ENCODE measurements around the gene NOX3. TPM values are rescaled to one million over a fixed set of nuclear protein-coding genes. Genes with fewer than 3 reads are reported as not detected.
"Not testable (repeated sequence)": the region's sequence is repeated elsewhere in the genome, so short reads cannot be mapped to it uniquely, and the experiment has no call there.

The NOX3 gene
- total RNA-seq, 1 experiment from 2014 or later = not detected

GRCh38 chr6:155486721-155487294 lies 31.2 kb upstream of the NOX3 start:
- no peak for DNase-seq
- H3K36me3 ChIP-seq = no peaks in the 10 kb centered on the region
- H3K4me3 ChIP-seq = no peak overlapping the region
- no peaks in the 10 kb centered on the region for H3K9me3 ChIP-seq (replicated peaks)
- no peak overlapping the region for H3K27ac ChIP-seq
- no peaks in the 10 kb centered on the region; the same call in 1 of the 2 replicates for H3K27me3 ChIP-seq
- H3K4me1 ChIP-seq = no peaks in the 10 kb centered on the region

- Histone ChIP-seq H3K27me3 (no peaks in the 10 kb centered on the region; the same call in 1 of the 2 replicates), H3K27ac (no peak overlapping the region), H3K36me3 (no peaks in the 10 kb centered on the region), H3K4me3 (no peak overlapping the region), H3K9me3 (replicated peaks) (no peaks in the 10 kb centered on the region), H3K4me1 (no peaks in the 10 kb centered on the region)
- no peak for DNase-seq
Measured at GRCh38 chr6:155485756-155486155, 30.1 kb upstream of the NOX3 start.

- H3K36me3 ChIP-seq = no peaks in the 10 kb centered on the region
- DNase-seq = no peak
Measured at GRCh38 chr6:155483858-155484257, 28.2 kb upstream of the NOX3 start.

GRCh38 chr6:155481215-155481614 lies 25.6 kb upstream of the NOX3 start:
- DNase-seq = no peak
- H3K27ac ChIP-seq = no peak overlapping the region
- no peaks in the 10 kb centered on the region for H3K9me3 ChIP-seq (replicated peaks)
- H3K4me3 ChIP-seq = no peak overlapping the region
- H3K4me1 ChIP-seq = no peaks in the 10 kb centered on the region
- H3K36me3 ChIP-seq = no peaks in the 10 kb centered on the region
- no peaks in the 10 kb centered on the region for H3K27me3 ChIP-seq

More at GRCh38 chr6:155483858-155484257, 28.2 kb upstream of the NOX3 start:
- H3K9me3 ChIP-seq (replicated peaks) = no peaks in the 10 kb centered on the region
- H3K4me3 ChIP-seq = no peak overlapping the region
- H3K27ac ChIP-seq = no peak overlapping the region
- H3K27me3 ChIP-seq = no peaks in the 10 kb centered on the region; the same call in 1 of the 2 replicates
- H3K4me1 ChIP-seq = no peaks in the 10 kb centered on the region

GRCh38 chr6:155473741-155474140 lies 18.1 kb upstream of the NOX3 start:
- no peak for DNase-seq
- no peaks in the 10 kb centered on the region for H3K9me3 ChIP-seq (replicated peaks)
- H3K27ac ChIP-seq = no peak overlapping the region
- no peak overlapping the region for H3K4me3 ChIP-seq
- no peaks in the 10 kb centered on the region for H3K4me1 ChIP-seq
- no peaks in the 10 kb centered on the region for H3K36me3 ChIP-seq
- H3K27me3 ChIP-seq = no peaks in the 10 kb centered on the region

- no peak overlapping the region for H3K4me3 ChIP-seq
- no peaks in the 10 kb centered on the region for H3K4me1 ChIP-seq
- H3K27ac ChIP-seq = no peak overlapping the region
- H3K27me3 ChIP-seq = no peaks in the 10 kb centered on the region
- H3K36me3 ChIP-seq = no peaks in the 10 kb centered on the region
- no peaks in the 10 kb centered on the region for H3K9me3 ChIP-seq (replicated peaks)
- no peak for DNase-seq
Measured at GRCh38 chr6:155472886-155473285, 17.2 kb upstream of the NOX3 start.

- H3K36me3 ChIP-seq; H3K9me3 ChIP-seq (replicated peaks); H3K27ac ChIP-seq; H3K27me3 ChIP-seq; DNase-seq; H3K4me3 ChIP-seq; H3K4me1 ChIP-seq: not testable (repeated sequence)
Measured at GRCh38 chr6:155470979-155471616, 15.5 kb upstream of the NOX3 start.

- DNase-seq; H3K27me3 ChIP-seq; H3K9me3 ChIP-seq (replicated peaks); H3K4me3 ChIP-seq; H3K36me3 ChIP-seq; H3K27ac ChIP-seq; H3K4me1 ChIP-seq: not testable (repeated sequence)
Measured at GRCh38 chr6:155468543-155468942, 12.9 kb upstream of the NOX3 start.

GRCh38 chr6:155466539-155466938 lies 10.9 kb upstream of the NOX3 start:
- Histone ChIP-seq H3K4me3 (no peak overlapping the region), H3K4me1 (no peaks in the 10 kb centered on the region), H3K27ac (no peak overlapping the region), H3K27me3 (no peaks in the 10 kb centered on the region), H3K36me3 (no peaks in the 10 kb centered on the region), H3K9me3 (replicated peaks) (no peaks in the 10 kb centered on the region)
- DNase-seq = no peak

GRCh38 chr6:155461556-155461955 lies 5.9 kb upstream of the NOX3 start:
- no peak for DNase-seq
- Histone ChIP-seq H3K9me3 (replicated peaks) (no peaks in the 10 kb centered on the region), H3K4me3 (no peak overlapping the region), H3K27me3 (no peaks in the 10 kb centered on the region), H3K4me1 (no peaks in the 10 kb centered on the region), H3K27ac (no peak overlapping the region), H3K36me3 (no peaks in the 10 kb centered on the region)

- no peaks in the 10 kb centered on the region for H3K27me3 ChIP-seq
- no peaks in the 10 kb centered on the region for H3K4me1 ChIP-seq
- H3K36me3 ChIP-seq = no peaks in the 10 kb centered on the region
- no peaks in the 10 kb centered on the region for H3K9me3 ChIP-seq (replicated peaks)
- no peak for DNase-seq
- H3K4me3 ChIP-seq = no peak overlapping the region
- no peak overlapping the region for H3K27ac ChIP-seq
Measured at GRCh38 chr6:155454471-155454870, 1.2 kb downstream of the NOX3 start.

GRCh38 chr6:155454008-155454407 lies 1.6 kb downstream of the NOX3 start:
- no peak for DNase-seq
- Histone ChIP-seq H3K4me1 (no peaks in the 10 kb centered on the region), H3K9me3 (replicated peaks) (no peaks in the 10 kb centered on the region), H3K4me3 (no peak overlapping the region), H3K27ac (no peak overlapping the region), H3K27me3 (no peaks in the 10 kb centered on the region), H3K36me3 (no peaks in the 10 kb centered on the region)

- no peak for DNase-seq
- no peak overlapping the region for H3K27ac ChIP-seq
- H3K27me3 ChIP-seq = no peaks in the 10 kb centered on the region
- H3K4me1 ChIP-seq = no peaks in the 10 kb centered on the region
- H3K9me3 ChIP-seq (replicated peaks) = no peaks in the 10 kb centered on the region
- no peaks in the 10 kb centered on the region for H3K36me3 ChIP-seq
- no peak overlapping the region for H3K4me3 ChIP-seq
Measured at GRCh38 chr6:155452576-155452975, 3.1 kb downstream of the NOX3 start.

- not testable (repeated sequence) for H3K27ac ChIP-seq; H3K36me3 ChIP-seq; H3K4me3 ChIP-seq; H3K9me3 ChIP-seq (replicated peaks); H3K4me1 ChIP-seq; DNase-seq; H3K27me3 ChIP-seq
Measured at GRCh38 chr6:155451530-155451929, 4.1 kb downstream of the NOX3 start.

- Histone ChIP-seq H3K27ac (no peak overlapping the region), H3K27me3 (no peaks in the 10 kb centered on the region), H3K36me3 (no peaks in the 10 kb centered on the region), H3K9me3 (replicated peaks) (no peaks in the 10 kb centered on the region), H3K4me1 (no peaks in the 10 kb centered on the region), H3K4me3 (no peak overlapping the region)
- DNase-seq = no peak
Measured at GRCh38 chr6:155450240-155450581, 5.4 kb downstream of the NOX3 start.
